Karpas-422 (cell line): ENCODE results near the gene IL6R. TPM values are rescaled to one million over a fixed set of nuclear protein-coding genes. Genes with fewer than 3 reads are reported as not detected.

Experiments used
- DNase-seq: peaks from one replicate; pipeline ENCODE4 v3.0.0-alpha.2; 2015
- H2AFZ ChIP-seq: fragments of 200-600 bp; sonication (generic); 2 replicates; pipeline ENCODE4 v1.6.1; 2014; ENCODE audit warnings: antibody characterized with exemption, low read length, mixed read lengths
- H3K27ac ChIP-seq: fragments of 200-600 bp; sonication (generic); 2 replicates; pipeline ENCODE4 v1.5.1; 2014; ENCODE audit warnings: mild to moderate bottlenecking, low read length, moderate library complexity
- H3K27me3 ChIP-seq: fragments of 200-600 bp; sonication (generic); 2 replicates; pipeline ENCODE4 v1.6.1; 2014; ENCODE audit warnings: low read length, mixed read lengths
- H3K36me3 ChIP-seq: fragments of 200-600 bp; sonication (generic); 2 replicates; pipeline ENCODE4 v1.6.1; 2014; ENCODE audit warnings: low read length, mixed read lengths; ENCODE audit not compliant: insufficient read depth
- H3K4me1 ChIP-seq: fragments of 200-600 bp; sonication (generic); 2 replicates; pipeline ENCODE4 v1.6.1; 2014; ENCODE audit warnings: mild to moderate bottlenecking, low read length, mixed read lengths
- H3K4me2 ChIP-seq: fragments of 200-600 bp; sonication (generic); 2 replicates; pipeline ENCODE4 v1.6.1; 2014; ENCODE audit warnings: low read length, low read depth, mild to moderate bottlenecking; ENCODE audit not compliant: poor library complexity, severe bottlenecking
- H3K4me3 ChIP-seq: fragments of 200-600 bp; sonication (generic); 2 replicates; pipeline ENCODE4 v1.5.1; 2014; ENCODE audit warnings: mild to moderate bottlenecking, antibody characterized with exemption, low read length, mixed read lengths
- H3K79me2 ChIP-seq: fragments of 200-600 bp; sonication (generic); 2 replicates; pipeline ENCODE4 v1.6.1; 2014; ENCODE audit warnings: mild to moderate bottlenecking, low read length, mixed read lengths
- H3K9ac ChIP-seq: fragments of 200-600 bp; sonication (generic); 2 replicates; pipeline ENCODE4 v1.6.0; 2014; ENCODE audit warnings: low read length
- H3K9me2 ChIP-seq: fragments of 200-600 bp; sonication (generic), shearing (Covaris generic); replicated peaks from 2 replicates; pipeline ENCODE4 v1.6.0; 2014; ENCODE audit warnings: mild to moderate bottlenecking, low read length, moderate library complexity; ENCODE audit not compliant: insufficient read depth
- H3K9me3 ChIP-seq: fragments of 300-700, 200-600 bp; sonication (generic); 2 replicates; pipeline ENCODE4 v1.6.1; 2014; ENCODE audit warnings: low read length, mixed read lengths
- H4K20me1 ChIP-seq: fragments of 200-600 bp; sonication (generic); 2 replicates; pipeline ENCODE4 v1.6.1; 2014; ENCODE audit warnings: mild to moderate bottlenecking, antibody characterized with exemption, low read length, low read depth; ENCODE audit not compliant: insufficient read depth
- total RNA-seq: library from RNA; depleted of rRNA; stranded (reverse); fragments of >200 nt; shearing (Covaris generic); gene quantifications from 2 replicates; pipeline ENCODE4 v1.2.3, GENCODE V29; 2014; ENCODE audit warnings: low replicate concordance

IL6R gene
- total RNA-seq, 1 experiment from 2014 or later = not detected

DNA sequence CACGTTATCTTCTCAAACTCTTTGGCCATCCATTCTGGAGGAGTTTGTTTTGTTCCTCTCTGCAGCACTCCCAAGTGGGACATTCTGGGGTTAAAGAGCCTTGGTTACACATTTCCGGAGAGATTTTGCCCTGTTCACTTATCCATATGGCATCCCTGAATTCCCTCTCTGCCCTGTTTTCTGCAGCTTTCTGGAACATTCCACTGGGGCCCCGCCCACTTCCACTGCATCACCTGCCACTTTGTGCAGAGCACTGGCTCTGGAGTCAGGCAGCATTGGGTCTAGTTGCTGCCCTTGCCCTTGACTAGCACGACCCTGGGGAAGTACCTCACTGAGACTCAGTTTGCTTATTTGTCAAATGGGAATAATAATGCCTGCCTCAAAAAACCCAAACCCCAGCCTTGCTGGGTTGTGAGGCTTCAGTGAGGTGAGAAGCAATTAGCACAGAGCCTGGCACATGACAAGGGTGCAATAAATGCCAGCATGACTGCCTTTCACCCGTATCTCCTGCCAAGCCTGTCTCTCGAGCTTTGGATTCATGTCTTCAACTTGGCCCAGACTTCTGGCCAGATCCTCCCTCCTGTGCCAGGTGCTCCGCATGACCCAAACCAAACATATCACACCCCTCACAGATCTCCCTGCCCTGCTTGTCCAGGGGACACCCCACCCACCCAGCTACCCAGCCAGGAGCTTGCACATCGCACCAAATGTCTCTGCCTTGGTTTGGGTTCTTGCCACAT is 38.3 kb downstream of the IL6R start:
- no peaks in the 10 kb centered on the region for H4K20me1 ChIP-seq
- no peak overlapping the region for H3K4me3 ChIP-seq
- H3K27me3 ChIP-seq = no peaks in the 10 kb centered on the region
- H3K36me3 ChIP-seq = no peaks in the 10 kb centered on the region
- no peak overlapping the region for H3K27ac ChIP-seq
- H2AFZ ChIP-seq = no peak overlapping the region
- no peak for DNase-seq
- no peaks in the 10 kb centered on the region for H3K79me2 ChIP-seq
- H3K4me2 ChIP-seq = no peak overlapping the region
- H3K9me3 ChIP-seq = no peaks in the 10 kb centered on the region
- H3K4me1 ChIP-seq = no peaks in the 10 kb centered on the region
- H3K9ac ChIP-seq = no peak overlapping the region
- no peaks in the 10 kb centered on the region for H3K9me2 ChIP-seq

DNA sequence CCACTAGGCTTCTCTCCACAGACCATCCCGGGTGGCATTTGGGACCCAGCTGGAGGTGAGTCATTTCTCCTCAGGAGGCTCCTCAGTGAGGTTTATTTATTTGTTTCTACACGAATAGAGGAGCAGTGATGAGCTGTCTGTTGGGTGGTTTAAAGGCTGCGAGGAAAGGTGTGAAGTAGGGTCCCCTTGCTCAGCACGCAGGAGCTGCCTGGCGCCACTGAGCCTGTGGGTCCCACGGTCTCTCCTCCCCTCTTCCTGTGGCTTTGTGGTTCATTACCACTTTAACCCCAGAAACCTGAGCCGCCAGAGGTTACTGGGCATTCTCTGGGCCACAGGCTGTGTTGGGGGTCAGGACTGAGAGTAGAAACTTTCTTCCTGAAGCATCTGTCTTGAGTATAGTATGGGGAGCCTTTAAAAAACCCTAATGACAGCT is 39.9 kb downstream of the IL6R start:
- Histone ChIP-seq H3K79me2 (no peaks in the 10 kb centered on the region), H2AFZ (no peak overlapping the region), H3K4me1 (no peaks in the 10 kb centered on the region), H4K20me1 (no peaks in the 10 kb centered on the region), H3K9me3 (no peaks in the 10 kb centered on the region), H3K4me2 (no peak overlapping the region), H3K9me2 (no peaks in the 10 kb centered on the region), H3K27ac (no peak overlapping the region), H3K36me3 (no peaks in the 10 kb centered on the region), H3K9ac (no peak overlapping the region), H3K4me3 (no peak overlapping the region), H3K27me3 (no peaks in the 10 kb centered on the region)
- no peak for DNase-seq

DNA sequence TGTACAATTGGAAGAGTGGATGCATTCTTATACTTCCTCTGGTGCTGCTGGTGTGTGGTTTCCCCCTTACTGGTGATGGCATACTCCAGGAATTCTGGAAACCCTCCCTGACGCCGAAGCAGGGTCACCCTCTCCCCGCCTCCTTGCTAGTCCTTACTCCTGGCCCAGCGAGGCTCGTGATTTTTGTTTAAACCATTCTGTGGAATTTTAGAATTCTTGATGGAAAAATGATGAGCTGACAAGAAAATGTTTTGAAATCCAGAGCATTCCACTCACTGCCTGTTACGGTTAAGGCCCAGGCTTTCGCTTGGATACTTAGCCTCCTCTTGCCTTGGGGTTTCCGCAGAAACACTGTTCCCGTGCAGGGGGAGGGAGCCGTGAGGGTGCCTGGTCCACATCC is 41.1 kb downstream of the IL6R start:
- no peak for DNase-seq
- Histone ChIP-seq H3K9ac (no peak overlapping the region), H3K4me2 (no peak overlapping the region), H3K27me3 (no peaks in the 10 kb centered on the region), H2AFZ (no peak overlapping the region), H3K4me1 (no peaks in the 10 kb centered on the region), H3K4me3 (no peak overlapping the region), H3K36me3 (no peaks in the 10 kb centered on the region), H3K79me2 (no peaks in the 10 kb centered on the region), H4K20me1 (no peaks in the 10 kb centered on the region), H3K9me3 (no peaks in the 10 kb centered on the region), H3K9me2 (no peaks in the 10 kb centered on the region), H3K27ac (no peak overlapping the region)

DNA sequence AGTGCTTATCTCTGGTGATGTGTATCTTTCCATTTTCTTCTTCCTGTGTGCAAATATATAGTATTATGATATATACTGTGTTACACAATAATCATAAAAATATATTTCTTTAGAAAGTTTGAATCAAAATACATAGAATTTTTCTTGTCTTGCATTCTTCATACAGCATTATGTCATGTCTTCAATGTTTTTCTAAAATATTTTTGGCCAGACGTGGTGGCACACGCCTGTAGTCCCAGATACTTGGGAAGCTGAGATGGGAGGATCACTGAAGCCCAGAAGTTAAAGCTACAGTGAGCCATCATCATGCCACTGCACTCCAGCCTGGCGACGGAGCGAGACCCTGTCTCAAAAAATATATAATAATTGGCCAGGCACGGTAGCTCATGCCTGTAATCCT is 41.6 kb downstream of the IL6R start:
- H4K20me1 ChIP-seq = no peaks in the 10 kb centered on the region
- H3K79me2 ChIP-seq = no peaks in the 10 kb centered on the region
- H3K27ac ChIP-seq = no peak overlapping the region
- no peak overlapping the region for H3K4me2 ChIP-seq
- H3K36me3 ChIP-seq = no peaks in the 10 kb centered on the region
- no peaks in the 10 kb centered on the region for H3K9me3 ChIP-seq
- H3K9ac ChIP-seq = no peak overlapping the region
- no peaks in the 10 kb centered on the region for H3K27me3 ChIP-seq
- H2AFZ ChIP-seq = no peak overlapping the region
- DNase-seq = no peak
- no peak overlapping the region for H3K4me3 ChIP-seq
- no peaks in the 10 kb centered on the region for H3K4me1 ChIP-seq
- no peaks in the 10 kb centered on the region for H3K9me2 ChIP-seq

DNA sequence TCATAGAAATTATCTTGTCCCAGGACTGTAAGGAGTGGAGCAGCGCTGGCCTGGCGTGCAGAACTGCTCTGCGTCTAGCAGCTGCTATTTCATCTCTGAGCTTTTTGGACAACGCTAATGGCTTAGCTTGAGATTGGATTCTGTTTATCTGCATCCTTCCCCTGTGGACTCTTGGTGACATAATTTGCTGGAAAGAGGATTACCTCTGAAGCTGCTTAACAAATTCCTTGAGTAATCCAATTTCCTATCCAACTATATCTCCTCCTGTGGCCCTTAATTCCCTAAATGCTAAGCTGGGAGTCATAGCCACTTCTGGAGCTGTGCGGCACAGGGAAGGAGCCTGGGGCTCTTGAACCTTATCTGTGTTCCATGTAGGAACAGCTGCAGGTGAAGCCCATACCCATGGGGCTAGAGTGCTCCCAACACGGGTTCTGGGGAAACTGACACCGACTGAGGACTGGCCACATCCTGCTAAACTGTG is 43.2 kb downstream of the IL6R start:
- Histone ChIP-seq H3K27ac (no peak overlapping the region), H3K27me3 (no peaks in the 10 kb centered on the region), H3K4me2 (no peak overlapping the region), H3K79me2 (no peaks in the 10 kb centered on the region), H3K4me1 (no peaks in the 10 kb centered on the region), H3K9me3 (no peaks in the 10 kb centered on the region), H3K9me2 (no peaks in the 10 kb centered on the region), H3K36me3 (no peaks in the 10 kb centered on the region), H4K20me1 (no peaks in the 10 kb centered on the region), H3K4me3 (no peak overlapping the region), H2AFZ (no peak overlapping the region), H3K9ac (no peak overlapping the region)
- DNase-seq = no peak

DNA sequence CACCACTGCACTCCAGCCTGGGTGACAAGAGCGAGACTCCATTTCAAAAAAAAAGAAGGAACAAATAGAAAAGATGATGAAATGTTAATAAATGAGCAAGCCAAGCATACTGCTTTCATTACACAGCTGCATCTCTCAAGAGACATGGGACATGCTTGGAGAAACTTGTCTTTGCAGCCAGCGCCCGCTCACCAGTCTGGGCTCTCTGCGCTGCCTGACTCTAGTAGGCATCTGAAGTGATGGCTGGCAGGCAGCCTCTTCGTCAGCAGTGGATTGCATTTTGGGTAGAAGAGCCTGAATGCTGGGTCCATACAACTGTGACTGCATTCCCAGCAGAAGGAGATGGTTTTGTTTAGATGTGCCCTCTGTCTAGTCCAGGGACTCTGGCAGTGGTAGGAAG is 48.0 kb downstream of the IL6R start:
- H3K79me2 ChIP-seq = no peaks in the 10 kb centered on the region
- no peaks in the 10 kb centered on the region for H3K9me3 ChIP-seq
- H3K9me2 ChIP-seq = no peaks in the 10 kb centered on the region
- H3K27ac ChIP-seq = no peak overlapping the region
- H3K4me3 ChIP-seq = no peak overlapping the region
- H3K4me2 ChIP-seq = no peak overlapping the region
- no peak for DNase-seq
- no peaks in the 10 kb centered on the region for H3K36me3 ChIP-seq
- no peaks in the 10 kb centered on the region for H3K27me3 ChIP-seq
- no peaks in the 10 kb centered on the region; the same call in 1 of the 2 replicates for H3K4me1 ChIP-seq
- H2AFZ ChIP-seq = no peak overlapping the region
- no peak overlapping the region for H3K9ac ChIP-seq
- no peaks in the 10 kb centered on the region for H4K20me1 ChIP-seq

DNA sequence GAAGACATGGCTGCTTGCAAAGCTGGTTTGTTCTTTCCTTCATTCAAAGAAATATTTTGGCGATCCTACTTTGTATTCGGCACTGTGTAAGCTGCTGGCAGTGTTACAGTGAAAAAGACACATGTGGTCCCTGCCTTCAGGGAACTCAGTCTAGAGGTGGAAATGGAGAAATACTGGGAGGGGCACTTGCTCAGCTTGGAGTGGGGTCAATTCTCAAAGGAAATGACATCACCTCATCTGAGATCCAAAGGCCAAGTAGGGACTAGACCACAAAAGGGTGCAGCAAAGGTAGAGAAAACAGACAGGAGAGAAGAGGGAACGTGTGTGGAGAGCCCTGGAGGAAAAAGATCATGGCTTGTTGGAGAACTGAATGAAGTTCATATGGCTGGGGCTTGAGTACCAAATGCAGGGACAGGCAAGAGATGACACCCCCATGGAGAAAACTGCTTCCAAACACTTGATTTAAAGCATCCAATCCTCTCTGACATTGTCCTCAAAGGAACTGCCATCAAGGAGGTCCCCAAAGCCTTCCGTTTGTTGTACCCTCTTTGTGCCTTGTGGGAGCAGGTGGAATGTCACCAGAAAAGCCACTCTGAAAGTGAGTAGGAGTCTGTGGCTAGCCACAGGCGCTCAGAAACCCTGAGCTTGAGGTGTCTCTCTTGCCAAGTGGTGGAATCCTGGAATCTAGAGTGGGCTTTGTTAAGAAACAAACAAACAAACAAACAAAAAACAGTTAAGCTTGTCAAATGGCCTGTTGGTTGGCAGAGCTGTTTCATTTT is 48.6 kb downstream of the IL6R start:
- Histone ChIP-seq H3K79me2 (no peaks in the 10 kb centered on the region), H3K9ac (no peak overlapping the region), H3K9me3 (no peaks in the 10 kb centered on the region), H3K4me3 (no peak overlapping the region), H3K27ac (no peak overlapping the region), H3K27me3 (no peaks in the 10 kb centered on the region), H2AFZ (no peak overlapping the region), H3K36me3 (no peaks in the 10 kb centered on the region), H3K4me1 (no peaks in the 10 kb centered on the region; the same call in 1 of the 2 replicates), H3K4me2 (no peak overlapping the region), H3K9me2 (no peaks in the 10 kb centered on the region), H4K20me1 (no peaks in the 10 kb centered on the region)
- no peak for DNase-seq

DNA sequence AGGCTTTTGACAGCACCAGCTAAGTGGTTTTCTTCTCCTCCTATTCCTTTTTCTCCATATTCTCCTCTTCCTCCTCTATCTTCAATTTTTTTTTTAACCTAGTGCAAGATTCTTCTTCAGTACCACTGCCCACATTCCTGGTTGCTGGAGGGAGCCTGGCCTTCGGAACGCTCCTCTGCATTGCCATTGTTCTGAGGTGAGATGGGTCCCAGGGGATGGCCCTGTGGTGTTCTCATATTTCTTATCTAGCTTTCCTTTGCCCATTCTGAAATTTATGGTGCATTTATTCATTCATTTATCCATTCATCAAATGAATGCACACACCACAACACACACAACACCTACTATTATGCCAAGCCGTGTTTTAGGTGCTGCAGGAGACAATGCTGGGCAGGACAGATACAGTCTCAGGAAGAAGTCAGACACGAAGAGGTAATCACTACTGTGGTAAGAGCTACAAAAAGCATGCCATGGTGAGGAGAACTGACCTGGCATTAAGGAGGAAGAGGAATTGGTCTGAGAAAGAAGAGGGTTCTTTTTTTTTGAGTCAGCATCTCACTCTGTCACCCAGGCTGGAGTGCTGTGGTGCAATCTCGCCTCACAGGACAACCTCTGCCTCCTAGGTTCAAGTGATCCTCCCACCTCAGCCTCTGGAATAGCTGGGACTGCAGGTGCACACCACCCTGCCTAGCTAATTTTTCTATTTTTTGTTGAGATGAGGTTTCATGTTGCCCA is 49.4 kb downstream of the IL6R start:
- Histone ChIP-seq H3K4me1 (no peaks in the 10 kb centered on the region; the same call in 1 of the 2 replicates), H2AFZ (no peak overlapping the region), H3K79me2 (no peaks in the 10 kb centered on the region), H3K27me3 (no peaks in the 10 kb centered on the region), H3K9ac (no peak overlapping the region), H3K9me2 (no peaks in the 10 kb centered on the region), H3K4me3 (no peak overlapping the region), H3K27ac (no peak overlapping the region), H4K20me1 (no peaks in the 10 kb centered on the region), H3K9me3 (no peaks in the 10 kb centered on the region), H3K36me3 (no peaks in the 10 kb centered on the region), H3K4me2 (no peak overlapping the region)
- DNase-seq = no peak
